NB4 (cell line): ENCODE measurements around the gene FBRS.

Source experiments
- CTCF ChIP-seq: IDR thresholded peaks from one replicate; pipeline ENCODE4 v1.5.1; 2012; ENCODE audit warnings: low read depth, low read length
- MAX ChIP-seq: IDR thresholded peaks from 2 replicates; pipeline ENCODE4 v1.6.1; 2011; ENCODE audit warnings: low read depth, low read length
- MYC ChIP-seq: IDR thresholded peaks from 2 replicates; pipeline ENCODE4 v1.6.1; 2011; ENCODE audit warnings: low read depth, low read length
- POLR2A ChIP-seq: IDR thresholded peaks from 2 replicates; pipeline ENCODE4 v1.6.1; 2011; ENCODE audit warnings: mild to moderate bottlenecking; ENCODE audit not compliant: insufficient read length; ENCODE audit errors: extremely low read depth

GRCh38 chr16:30655815-30656347, 2.4 kb upstream of the FBRS start:
- TF ChIP-seq POLR2A: no peak
- no peak for TF ChIP-seq CTCF
- TF ChIP-seq MAX: no peak
- no peak for TF ChIP-seq MYC
